ENCODE measurements around the gene SDF2. TPM values are rescaled to one million over a fixed set of nuclear protein-coding genes. Genes with fewer than 3 reads are reported as not detected.

SDF2 gene
- total RNA-seq, 1 donor from 2014 or later: 63.9 TPM

- H3K27ac Mint-ChIP-seq: peak overlapping the region; percentile 92
- no peak for DNase-seq (ENCODE audit: extremely low spot score, unreplicated experiment)
- H3K4me1 Mint-ChIP-seq (ENCODE audit: unreplicated experiment): peaks cover 24% of the 10 kb centered on the region
- no peaks in the 10 kb centered on the region for H3K9me3 Mint-ChIP-seq
- TF ChIP-seq CTCF (conservative IDR thresholded peaks at IDR 0.05): no peak
- H3K4me3 Mint-ChIP-seq: peak overlapping the region; percentile 97
- H3K27me3 Mint-ChIP-seq: no peaks in the 10 kb centered on the region
- no peaks in the 10 kb centered on the region for H3K36me3 Mint-ChIP-seq
Measured at GRCh38 chr17:28599311-28600184, 62.2 kb downstream of the SDF2 start.

GRCh38 chr17:28598799-28599310, 62.9 kb downstream of the SDF2 start, which contains the start of gene SPAG5:
Gene SPAG5, minus strand, starts transcription at chr17:28599025. Its CDS starts 79 bp downstream, at chr17:28598946.
- H3K27ac Mint-ChIP-seq: peak within 1 kb of the TSS; percentile 92
- DNase-seq (ENCODE audit: extremely low spot score, unreplicated experiment): peak; percentile 97
- H3K9me3 Mint-ChIP-seq: no peaks in the 10 kb centered on the region
- peaks cover 24% of the 10 kb centered on the region for H3K4me1 Mint-ChIP-seq (ENCODE audit: unreplicated experiment)
- no peaks in the 10 kb centered on the region for H3K27me3 Mint-ChIP-seq
- peak within 1 kb of the TSS; percentile 97 for H3K4me3 Mint-ChIP-seq
- no peak for TF ChIP-seq CTCF (conservative IDR thresholded peaks at IDR 0.05)
- H3K36me3 Mint-ChIP-seq: no peaks in the 10 kb centered on the region

GRCh38 chr17:28598389-28598788, 63.3 kb downstream of the SDF2 start:
- H3K27ac Mint-ChIP-seq: peak overlapping the region; percentile 92
- peak overlapping the region; percentile 97 for H3K4me3 Mint-ChIP-seq
- DNase-seq (ENCODE audit: extremely low spot score, unreplicated experiment): no peak
- no peaks in the 10 kb centered on the region for H3K9me3 Mint-ChIP-seq
- TF ChIP-seq CTCF (conservative IDR thresholded peaks at IDR 0.05): no peak
- H3K4me1 Mint-ChIP-seq (ENCODE audit: unreplicated experiment): peaks cover 24% of the 10 kb centered on the region
- no peaks in the 10 kb centered on the region for H3K36me3 Mint-ChIP-seq
- H3K27me3 Mint-ChIP-seq: no peaks in the 10 kb centered on the region

Other genes starting within 250 kb of the SDF2 start
- gene SLC13A2, start 188.3 kb downstream of the SDF2 start, total RNA-seq (ENCODE audit: low replicate concordance): 1.2 and 8.7 TPM in 2 replicates
- gene FOXN1, start 155.6 kb downstream of the SDF2 start, total RNA-seq (ENCODE audit: low replicate concordance): 1.0 and 1.2 TPM in 2 replicates
- 40.2 and 52.2 TPM in 2 replicates for gene UNC119, start 109.3 kb downstream of the SDF2 start, total RNA-seq (ENCODE audit: low replicate concordance)
- gene PIGS, start 90.4 kb downstream of the SDF2 start, total RNA-seq (ENCODE audit: low replicate concordance): 66.1 and 75.0 TPM in 2 replicates
- 7.1 and 12.6 TPM in 2 replicates for gene ALDOC, start 85.0 kb downstream of the SDF2 start, total RNA-seq (ENCODE audit: low replicate concordance)
- gene SPAG5, start 62.9 kb downstream of the SDF2 start, total RNA-seq (ENCODE audit: low replicate concordance): 30.9 and 88.3 TPM in 2 replicates
- gene RSKR, start 47.7 kb downstream of the SDF2 start, total RNA-seq (ENCODE audit: low replicate concordance): 17.5 and 27.7 TPM in 2 replicates
- 144 and 151 TPM in 2 replicates for gene BLTP2, start 16.7 kb downstream of the SDF2 start, total RNA-seq (ENCODE audit: low replicate concordance)
- 61.3 and 69.2 TPM in 2 replicates for gene SUPT6H, start 299 bp upstream of the SDF2 start, total RNA-seq (ENCODE audit: low replicate concordance)
- gene PROCA1, start 50.0 kb upstream of the SDF2 start, total RNA-seq (ENCODE audit: low replicate concordance): 3.0 and 9.2 TPM in 2 replicates
- gene RAB34, start 56.0 kb upstream of the SDF2 start, total RNA-seq (ENCODE audit: low replicate concordance): 54.2 and 133 TPM in 2 replicates
- gene RPL23A, start 58.1 kb upstream of the SDF2 start, total RNA-seq (ENCODE audit: low replicate concordance): 1,717 and 1,950 TPM in 2 replicates
- gene TLCD1, start 64.3 kb upstream of the SDF2 start, total RNA-seq (ENCODE audit: low replicate concordance): 18.6 and 40.2 TPM in 2 replicates
- gene NEK8, start 66.9 kb upstream of the SDF2 start, total RNA-seq (ENCODE audit: low replicate concordance): 8.7 and 9.5 TPM in 2 replicates
- gene TRAF4, start 82.1 kb upstream of the SDF2 start, total RNA-seq (ENCODE audit: low replicate concordance): 219 and 327 TPM in 2 replicates
- 28.7 and 38.8 TPM in 2 replicates for gene FAM222B, start 180.9 kb upstream of the SDF2 start, total RNA-seq (ENCODE audit: low replicate concordance)
- gene ERAL1, start 193.1 kb upstream of the SDF2 start, total RNA-seq (ENCODE audit: low replicate concordance): 42.8 and 51.1 TPM in 2 replicates
- 73.1 and 90.6 TPM in 2 replicates for gene FLOT2, start 235.8 kb upstream of the SDF2 start, total RNA-seq (ENCODE audit: low replicate concordance)
- gene DHRS13, start 241.2 kb upstream of the SDF2 start, total RNA-seq (ENCODE audit: low replicate concordance): 19.3 and 20.4 TPM in 2 replicates